ENCODE data around the gene KAT2B. TPM values are rescaled to one million over a fixed set of nuclear protein-coding genes. Genes with fewer than 3 reads are reported as not detected.

The KAT2B gene
- total RNA-seq, 1 experiment from 2014 or later = 9.8 TPM

- POLR2A ChIA-PET = no interaction called here
- H3K4me3 ChIP-seq (ENCODE audit: low read depth, low read length) = no peak overlapping the region
- H3K27me3 Mint-ChIP-seq (ENCODE audit: insufficient read depth, unreplicated experiment) = no peaks in the 10 kb centered on the region
- H3K4me1 ChIP-seq = no peaks in the 10 kb centered on the region
- no peak for DNase-seq
- H3K27me3 ChIP-seq (replicated peaks; ENCODE audit: control insufficient read depth, insufficient read depth, low read length) = no peaks in the 10 kb centered on the region
- no peaks in the 10 kb centered on the region for H3K9me3 Mint-ChIP-seq (ENCODE audit: unreplicated experiment)
- no peaks in the 10 kb centered on the region for H3K36me3 Mint-ChIP-seq (ENCODE audit: insufficient read depth, unreplicated experiment)
- H3K36me3 ChIP-seq (ENCODE audit: control insufficient read depth, insufficient read depth, low read length) = no peaks in the 10 kb centered on the region
- H3K4me3 Mint-ChIP-seq (ENCODE audit: unreplicated experiment) = no peak overlapping the region
- H3K4me1 Mint-ChIP-seq (ENCODE audit: low read depth, unreplicated experiment) = no peaks in the 10 kb centered on the region
- TF ChIP-seq CTCF (IDR thresholded peaks at IDR 0.05; ENCODE audit: insufficient read depth in 1 of 2, low read depth in 1 of 2, low read length in 1 of 2, severe bottlenecking in 1 of 2, unreplicated experiment in 1 of 2) = no peak
- intact Hi-C loops (cut with micrococcal nuclease; ENCODE audit: unreplicated experiment) = no loop called here
- no peaks in the 10 kb centered on the region for H3K9me3 ChIP-seq
- H3K27ac Mint-ChIP-seq (ENCODE audit: unreplicated experiment) = no peak overlapping the region
- CTCF ChIA-PET = no interaction called here
- no TSS peak for BruUV-seq (replicated peaks)
Observed at GRCh38 chr3:20052851-20053250, 12.6 kb downstream of the KAT2B start.

DNA sequence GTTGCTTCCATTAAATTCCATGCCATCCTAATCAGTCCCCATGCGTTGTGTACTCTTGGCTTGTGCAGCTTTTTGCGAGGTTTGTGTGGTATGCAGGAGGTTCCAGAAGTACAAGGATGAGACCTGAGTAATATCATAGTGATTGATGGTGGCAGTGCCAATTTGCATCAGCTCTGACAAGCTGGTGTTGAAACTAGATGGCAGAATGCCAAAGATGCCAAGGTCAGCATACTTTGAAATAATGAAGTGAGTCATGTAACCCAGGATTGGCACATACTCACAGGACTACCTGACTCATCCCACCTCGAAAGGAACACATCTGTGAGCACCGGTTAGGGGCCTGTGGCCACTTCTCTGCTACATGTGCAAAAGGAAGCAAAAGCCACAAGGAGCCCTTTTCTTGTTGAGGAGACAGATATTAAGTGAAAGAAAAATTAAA, 14.3 kb downstream of the KAT2B start:
- no peaks in the 10 kb centered on the region for H3K36me3 Mint-ChIP-seq (ENCODE audit: insufficient read depth, unreplicated experiment)
- H3K4me1 Mint-ChIP-seq (ENCODE audit: low read depth, unreplicated experiment) = no peaks in the 10 kb centered on the region
- H3K27me3 Mint-ChIP-seq (ENCODE audit: insufficient read depth, unreplicated experiment) = no peaks in the 10 kb centered on the region

DNA sequence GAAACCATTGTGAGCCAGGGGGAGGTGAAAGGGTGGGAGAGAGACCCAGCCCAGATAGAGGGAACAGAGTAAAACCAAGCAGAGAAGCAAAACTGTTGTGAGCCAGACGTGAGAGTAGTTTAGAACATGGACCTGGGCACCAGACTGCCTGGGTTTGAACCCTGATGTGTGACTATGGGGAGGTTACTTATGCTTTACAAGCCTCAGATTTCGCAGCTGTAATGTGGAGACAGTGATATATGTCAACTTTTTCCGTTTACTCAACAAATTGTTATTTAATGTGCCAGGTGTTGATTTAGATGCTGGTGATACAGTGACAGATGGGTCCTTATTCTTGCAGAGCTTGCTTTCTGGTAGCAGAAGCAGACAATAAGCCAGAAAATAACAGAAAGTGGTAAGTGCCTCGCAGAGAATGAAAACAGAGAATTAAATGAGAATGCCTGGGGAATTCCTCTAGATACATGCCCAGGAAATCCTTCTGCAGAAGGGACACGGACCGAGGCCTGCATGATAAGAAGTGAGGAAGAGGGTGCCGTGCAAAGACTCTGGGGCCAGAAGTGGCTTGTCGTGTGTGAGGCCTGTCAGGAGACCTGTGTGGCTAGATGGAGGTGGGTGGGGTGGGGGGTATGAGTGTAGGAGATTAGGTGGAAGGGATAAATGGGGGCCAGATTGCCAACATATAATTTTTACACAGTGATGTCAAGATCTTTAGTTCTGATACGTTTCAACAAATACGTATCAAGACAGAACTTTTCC, 15.0 kb downstream of the KAT2B start:
- CTCF ChIA-PET = no interaction called here
- no peak for DNase-seq
- Mint-ChIP-seq H3K4me3 (ENCODE audit: unreplicated experiment) (no peak overlapping the region), H3K36me3 (ENCODE audit: insufficient read depth, unreplicated experiment) (no peaks in the 10 kb centered on the region), H3K9me3 (ENCODE audit: unreplicated experiment) (no peaks in the 10 kb centered on the region), H3K4me1 (ENCODE audit: low read depth, unreplicated experiment) (no peaks in the 10 kb centered on the region), H3K27ac (ENCODE audit: unreplicated experiment) (no peak overlapping the region), H3K27me3 (ENCODE audit: insufficient read depth, unreplicated experiment) (no peaks in the 10 kb centered on the region)
- no peaks in the 10 kb centered on the region for H3K36me3 ChIP-seq (ENCODE audit: control insufficient read depth, insufficient read depth, low read length)
- intact Hi-C loops (cut with micrococcal nuclease; ENCODE audit: unreplicated experiment) = no loop called here
- no peaks in the 10 kb centered on the region for H3K9me3 ChIP-seq
- H3K4me3 ChIP-seq (ENCODE audit: low read depth, low read length) = no peak overlapping the region
- H3K4me1 ChIP-seq = no peaks in the 10 kb centered on the region
- no TSS peak for BruUV-seq (replicated peaks)
- no peaks in the 10 kb centered on the region for H3K27me3 ChIP-seq (replicated peaks; ENCODE audit: control insufficient read depth, insufficient read depth, low read length)
- POLR2A ChIA-PET = no interaction called here
- no peak for TF ChIP-seq CTCF (IDR thresholded peaks at IDR 0.05; ENCODE audit: insufficient read depth in 1 of 2, low read depth in 1 of 2, low read length in 1 of 2, severe bottlenecking in 1 of 2, unreplicated experiment in 1 of 2)

More for the DNA sequence above, 14.3 kb downstream of the KAT2B start:
- Histone ChIP-seq H3K36me3 (ENCODE audit: control insufficient read depth, insufficient read depth, low read length) (no peaks in the 10 kb centered on the region), H3K9me3 (no peaks in the 10 kb centered on the region), H3K4me1 (no peaks in the 10 kb centered on the region), H3K27me3 (replicated peaks; ENCODE audit: control insufficient read depth, insufficient read depth, low read length) (no peaks in the 10 kb centered on the region), H3K4me3 (ENCODE audit: low read depth, low read length) (no peak overlapping the region)
- no peaks in the 10 kb centered on the region for H3K9me3 Mint-ChIP-seq (ENCODE audit: unreplicated experiment)
- CTCF ChIA-PET = no interaction called here
- no peak overlapping the region for H3K4me3 Mint-ChIP-seq (ENCODE audit: unreplicated experiment)
- DNase-seq = no peak
- no peak overlapping the region for H3K27ac Mint-ChIP-seq (ENCODE audit: unreplicated experiment)
- POLR2A ChIA-PET = no interaction called here
- intact Hi-C loops (cut with micrococcal nuclease; ENCODE audit: unreplicated experiment) = no loop called here
- BruUV-seq (replicated peaks) = no TSS peak
- TF ChIP-seq CTCF (IDR thresholded peaks at IDR 0.05; ENCODE audit: insufficient read depth in 1 of 2, low read depth in 1 of 2, low read length in 1 of 2, severe bottlenecking in 1 of 2, unreplicated experiment in 1 of 2) = no peak

Measured in Caco-2 (cell line).